Stimulated activated CD4-positive, alpha-beta T cell treated with anti-CD3 and anti-CD28 coated beads, Interleukin-12 subunit alpha, Interleukin-12 subunit beta, amount 100 ng/mL, for 4 hours (primary cell): Measurements from ENCODE around the gene SERPINI1.
"Not testable (repeated sequence)": the region's sequence is repeated elsewhere in the genome, so short reads cannot be mapped to it uniquely, and the experiment has no call there.

Source experiments
- DNase-seq: peaks from one replicate; pipeline ENCODE4 v3.0.0-alpha.2; 2020

Gene SERPINI1

GRCh38 chr3:167810236-167810635, 74.7 kb downstream of the SERPINI1 start:
- no peak for DNase-seq

GRCh38 chr3:167811031-167811430, 75.5 kb downstream of the SERPINI1 start:
- DNase-seq: no peak

- no peak for DNase-seq
These were observed 77.9 kb downstream of the SERPINI1 start for GRCh38 chr3:167813169-167814123.

GRCh38 chr3:167814441-167814951, 79.0 kb downstream of the SERPINI1 start:
- DNase-seq: no peak

- no peak for DNase-seq
These were observed 81.4 kb downstream of the SERPINI1 start for GRCh38 chr3:167816953-167817352.

GRCh38 chr3:167820102-167820865, 84.8 kb downstream of the SERPINI1 start:
- no peak for DNase-seq

- DNase-seq: no peak
These were observed 85.8 kb downstream of the SERPINI1 start for GRCh38 chr3:167821248-167821805.

- DNase-seq: no peak
These were observed 88.2 kb downstream of the SERPINI1 start for GRCh38 chr3:167823738-167824137.

- not testable (repeated sequence) for DNase-seq
These were observed 92.1 kb downstream of the SERPINI1 start for GRCh38 chr3:167827588-167827987.

GRCh38 chr3:167829071-167829470, 93.5 kb downstream of the SERPINI1 start:
- DNase-seq: no peak

GRCh38 chr3:167830007-167830406, 94.5 kb downstream of the SERPINI1 start:
- DNase-seq: no peak

- no peak for DNase-seq
These were observed 99.8 kb downstream of the SERPINI1 start for GRCh38 chr3:167835359-167835758.

- DNase-seq: no peak
These were observed 100.4 kb downstream of the SERPINI1 start for GRCh38 chr3:167835953-167836352.

- DNase-seq: no peak
These were observed 101.9 kb downstream of the SERPINI1 start for GRCh38 chr3:167837466-167837865.

GRCh38 chr3:167839460-167840134, 104.1 kb downstream of the SERPINI1 start:
- DNase-seq: no peak

GRCh38 chr3:167840247-167840646, 104.7 kb downstream of the SERPINI1 start:
- DNase-seq: no peak

GRCh38 chr3:167843481-167843880, 108.0 kb downstream of the SERPINI1 start:
- DNase-seq: no peak

- DNase-seq: no peak
These were observed 108.4 kb downstream of the SERPINI1 start for GRCh38 chr3:167843886-167844285.

GRCh38 chr3:167844528-167844927, 109.0 kb downstream of the SERPINI1 start:
- DNase-seq: no peak

GRCh38 chr3:167851171-167851570, 115.7 kb downstream of the SERPINI1 start:
- no peak for DNase-seq

- no peak for DNase-seq
These were observed 116.2 kb downstream of the SERPINI1 start for GRCh38 chr3:167851749-167852148.

GRCh38 chr3:167852216-167852615, 116.7 kb downstream of the SERPINI1 start:
- no peak for DNase-seq

- no peak for DNase-seq
These were observed 118.5 kb downstream of the SERPINI1 start for GRCh38 chr3:167854063-167854462.
